ENCODE data around the gene PRPF38A.

The PRPF38A gene

GRCh38 chr1:52460694-52461093, 56.3 kb downstream of the PRPF38A start:
- no peak overlapping the region for H3K4me2 ChIP-seq (ENCODE audit: low read length)
- H3K27ac ChIP-seq, result no peak overlapping the region
- no peaks in the 10 kb centered on the region for H3K4me1 ChIP-seq
- H3K9ac ChIP-seq, result no peak overlapping the region
- H3K36me3 ChIP-seq (ENCODE audit: control insufficient read depth, insufficient read depth, low read length), result no peaks in the 10 kb centered on the region
- no peak overlapping the region for H3K4me3 ChIP-seq (ENCODE audit: low read depth, low read length)
- no peak for TF ChIP-seq CTCF (IDR thresholded peaks at IDR 0.05)
- no peak overlapping the region for H2AFZ ChIP-seq
- no peaks in the 10 kb centered on the region for H3K79me2 ChIP-seq
- no peaks in the 10 kb centered on the region for H3K27me3 ChIP-seq (ENCODE audit: control insufficient read depth, insufficient read depth, low read length)
- H3K9me3 ChIP-seq (ENCODE audit: control insufficient read depth, low read length), result no peaks in the 10 kb centered on the region

DNA sequence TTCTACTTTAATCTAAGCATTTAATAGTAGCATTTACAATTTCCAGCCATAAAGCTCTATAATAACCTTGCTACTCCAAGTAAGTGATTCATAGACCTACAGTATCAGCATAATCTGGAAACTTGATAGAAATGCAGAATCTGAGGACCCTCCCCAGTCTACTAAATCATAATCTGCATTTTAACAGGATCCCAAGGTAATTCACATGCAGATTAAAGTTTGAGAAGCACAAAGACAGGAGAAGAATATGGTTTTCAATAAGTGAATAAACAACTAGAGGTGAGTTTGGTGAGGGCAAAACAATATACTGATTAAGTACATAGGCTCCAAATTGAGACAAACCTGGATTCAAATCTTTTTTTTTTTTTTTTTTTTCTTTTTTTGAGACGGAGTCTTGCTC, 57.4 kb downstream of the PRPF38A start:
- H2AFZ ChIP-seq, result no peak overlapping the region
- H3K4me1 ChIP-seq, result no peaks in the 10 kb centered on the region
- no peak for TF ChIP-seq CTCF (IDR thresholded peaks at IDR 0.05)
- H3K27me3 ChIP-seq (ENCODE audit: control insufficient read depth, insufficient read depth, low read length), result no peaks in the 10 kb centered on the region
- no peak overlapping the region for H3K9ac ChIP-seq
- no peaks in the 10 kb centered on the region for H3K79me2 ChIP-seq
- H3K36me3 ChIP-seq (ENCODE audit: control insufficient read depth, insufficient read depth, low read length), result no peaks in the 10 kb centered on the region
- no peak overlapping the region for H3K4me2 ChIP-seq (ENCODE audit: low read length)
- H3K4me3 ChIP-seq (ENCODE audit: low read depth, low read length), result no peak overlapping the region
- H3K27ac ChIP-seq, result no peak overlapping the region
- H3K9me3 ChIP-seq (ENCODE audit: control insufficient read depth, low read length), result no peaks in the 10 kb centered on the region

DNA sequence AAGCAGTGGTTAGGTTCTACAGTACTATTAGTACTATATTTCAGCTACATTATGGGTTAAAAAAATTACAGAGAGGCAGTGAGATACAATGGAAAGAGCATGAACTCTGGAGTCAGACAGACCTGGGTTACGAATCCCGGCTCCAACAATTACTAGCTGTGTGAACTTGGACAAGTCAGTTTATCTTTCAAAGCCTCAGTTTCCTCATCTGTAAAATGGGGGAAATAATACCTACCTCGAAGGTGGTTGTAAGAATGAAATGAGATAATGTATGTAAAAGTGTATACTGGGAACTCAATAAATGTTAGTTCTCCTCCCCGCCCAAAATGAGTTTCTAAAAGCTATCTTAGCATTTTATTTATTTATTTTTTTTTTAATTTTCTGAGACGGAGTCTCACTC, 59.5 kb downstream of the PRPF38A start:
- no peak overlapping the region for H3K4me3 ChIP-seq (ENCODE audit: low read depth, low read length)
- no peaks in the 10 kb centered on the region for H3K36me3 ChIP-seq (ENCODE audit: control insufficient read depth, insufficient read depth, low read length)
- H2AFZ ChIP-seq, result no peak overlapping the region
- no peaks in the 10 kb centered on the region for H3K79me2 ChIP-seq
- no peaks in the 10 kb centered on the region for H3K9me3 ChIP-seq (ENCODE audit: control insufficient read depth, low read length)
- no peaks in the 10 kb centered on the region for H3K27me3 ChIP-seq (ENCODE audit: control insufficient read depth, insufficient read depth, low read length)
- no peak overlapping the region for H3K4me2 ChIP-seq (ENCODE audit: low read length)
- H3K4me1 ChIP-seq, result no peaks in the 10 kb centered on the region
- no peak overlapping the region for H3K27ac ChIP-seq
- no peak overlapping the region for H3K9ac ChIP-seq
- TF ChIP-seq CTCF (IDR thresholded peaks at IDR 0.05), result no peak

DNA sequence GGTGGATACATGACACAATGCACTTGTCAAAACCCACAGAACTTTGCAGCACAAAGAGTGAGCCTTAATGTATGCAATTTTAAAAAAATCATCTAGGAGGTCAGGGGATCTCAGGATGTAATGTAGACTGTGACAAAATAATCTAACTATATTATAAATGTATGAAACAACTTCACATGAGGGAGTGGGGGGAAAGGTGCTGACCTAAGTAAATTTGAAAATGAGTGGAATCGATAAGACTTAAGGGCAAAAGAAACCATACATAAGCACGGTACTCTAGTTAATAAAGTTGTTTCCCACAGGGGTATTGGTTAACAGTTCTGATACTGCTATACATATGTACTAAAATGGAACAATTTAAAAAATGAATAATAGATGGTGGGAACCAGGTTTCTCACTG, 64.7 kb downstream of the PRPF38A start:
- Histone ChIP-seq H3K4me2 (ENCODE audit: low read length) (no peak overlapping the region), H3K27ac (no peak overlapping the region), H3K9me3 (ENCODE audit: control insufficient read depth, low read length) (no peaks in the 10 kb centered on the region), H3K9ac (no peak overlapping the region), H3K4me1 (no peaks in the 10 kb centered on the region), H3K4me3 (ENCODE audit: low read depth, low read length) (no peak overlapping the region), H3K79me2 (no peaks in the 10 kb centered on the region), H3K27me3 (ENCODE audit: control insufficient read depth, insufficient read depth, low read length) (no peaks in the 10 kb centered on the region), H3K36me3 (ENCODE audit: control insufficient read depth, insufficient read depth, low read length) (no peaks in the 10 kb centered on the region), H2AFZ (no peak overlapping the region)
- no peak for TF ChIP-seq CTCF (IDR thresholded peaks at IDR 0.05)
